ENCODE results near the gene DHODH.

DNA sequence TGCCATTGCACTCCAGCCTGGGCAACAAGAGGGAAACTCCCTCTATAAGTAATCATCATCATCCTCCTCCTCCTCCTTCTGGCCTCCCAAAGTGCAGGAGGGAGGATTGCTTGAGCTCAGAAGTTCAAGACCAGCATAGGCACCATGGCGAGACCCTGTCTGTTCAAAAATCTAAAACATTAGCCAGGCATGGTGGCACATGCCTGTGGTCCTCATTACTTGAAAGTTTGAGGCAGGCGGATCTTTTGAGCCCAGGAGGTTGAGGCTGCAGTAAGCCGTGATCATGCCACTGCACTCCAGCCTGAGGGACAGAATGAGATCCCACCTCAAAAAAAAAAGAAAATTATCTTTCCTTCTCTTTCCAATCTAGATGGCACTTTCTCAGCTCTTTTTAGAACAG is 36.2 kb upstream of the DHODH start:
- TF ChIP-seq, protein P1, sequence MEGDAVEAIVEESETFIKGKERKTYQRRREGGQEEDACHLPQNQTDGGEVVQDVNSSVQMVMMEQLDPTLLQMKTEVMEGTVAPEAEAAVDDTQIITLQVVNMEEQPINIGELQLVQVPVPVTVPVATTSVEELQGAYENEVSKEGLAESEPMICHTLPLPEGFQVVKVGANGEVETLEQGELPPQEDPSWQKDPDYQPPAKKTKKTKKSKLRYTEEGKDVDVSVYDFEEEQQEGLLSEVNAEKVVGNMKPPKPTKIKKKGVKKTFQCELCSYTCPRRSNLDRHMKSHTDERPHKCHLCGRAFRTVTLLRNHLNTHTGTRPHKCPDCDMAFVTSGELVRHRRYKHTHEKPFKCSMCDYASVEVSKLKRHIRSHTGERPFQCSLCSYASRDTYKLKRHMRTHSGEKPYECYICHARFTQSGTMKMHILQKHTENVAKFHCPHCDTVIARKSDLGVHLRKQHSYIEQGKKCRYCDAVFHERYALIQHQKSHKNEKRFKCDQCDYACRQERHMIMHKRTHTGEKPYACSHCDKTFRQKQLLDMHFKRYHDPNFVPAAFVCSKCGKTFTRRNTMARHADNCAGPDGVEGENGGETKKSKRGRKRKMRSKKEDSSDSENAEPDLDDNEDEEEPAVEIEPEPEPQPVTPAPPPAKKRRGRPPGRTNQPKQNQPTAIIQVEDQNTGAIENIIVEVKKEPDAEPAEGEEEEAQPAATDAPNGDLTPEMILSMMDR (conservative IDR thresholded peaks at IDR 0.05 in 1 of 2, IDR thresholded peaks at IDR 0.05 in 1 of 2; ENCODE audit: extremely low read depth in 1 of 2, insufficient read depth in 1 of 2, low read depth in 1 of 2, low read length in 2 of 2): no peak
- TF ChIP-seq EZH2 (IDR thresholded peaks at IDR 0.05; ENCODE audit: borderline replicate concordance, low read length): no peak
